ENCODE data around the gene TANGO2. TPM values are rescaled to one million over a fixed set of nuclear protein-coding genes. Genes with fewer than 3 reads are reported as not detected.

TANGO2 gene
- total RNA-seq, 2 donors from 2014 or later, result 34.3 to 40.1 TPM

DNA sequence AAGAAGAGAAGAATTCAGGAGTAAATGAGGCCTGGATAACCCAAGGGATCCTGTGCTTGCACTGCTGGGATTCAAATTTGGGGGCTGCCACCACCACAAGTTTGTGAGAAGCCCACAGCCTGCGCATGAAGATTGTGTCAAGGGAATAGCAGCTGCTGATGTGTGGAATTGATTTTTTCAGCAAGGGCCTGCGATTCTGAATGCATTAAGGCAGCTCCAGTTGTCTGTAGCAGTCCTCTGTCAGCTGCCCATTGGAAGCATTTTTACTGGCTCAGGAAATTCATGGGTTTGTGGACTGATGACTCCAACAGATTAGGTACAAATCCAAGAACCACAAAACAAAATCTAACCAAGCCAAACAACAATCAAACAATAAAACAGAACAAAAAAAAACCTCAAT, 18.3 kb upstream of the TANGO2 start:
- Histone ChIP-seq H3K36me3 (no peaks in the 10 kb centered on the region), H3K4me1 (replicated peaks) (peaks cover 3% of the 10 kb centered on the region), H3K9me3 (no peaks in the 10 kb centered on the region), H3K4me3 (no peak overlapping the region), H3K27me3 (replicated peaks; ENCODE audit: insufficient read depth) (no peaks in the 10 kb centered on the region), H3K27ac (peak overlapping the region; percentile 41 to 42)
- intact Hi-C loops (cut with DNase I), result no loop called here
- TF ChIP-seq POLR2AphosphoS5 (IDR thresholded peaks at IDR 0.05) (peak; percentile 11), POLR2A (IDR thresholded peaks at IDR 0.05) (no peak)
- no peak for DNase-seq (ENCODE audit: low spot score)
- WGBS, result 86% methylated on average over 2 of the region's 2 CpGs

DNA sequence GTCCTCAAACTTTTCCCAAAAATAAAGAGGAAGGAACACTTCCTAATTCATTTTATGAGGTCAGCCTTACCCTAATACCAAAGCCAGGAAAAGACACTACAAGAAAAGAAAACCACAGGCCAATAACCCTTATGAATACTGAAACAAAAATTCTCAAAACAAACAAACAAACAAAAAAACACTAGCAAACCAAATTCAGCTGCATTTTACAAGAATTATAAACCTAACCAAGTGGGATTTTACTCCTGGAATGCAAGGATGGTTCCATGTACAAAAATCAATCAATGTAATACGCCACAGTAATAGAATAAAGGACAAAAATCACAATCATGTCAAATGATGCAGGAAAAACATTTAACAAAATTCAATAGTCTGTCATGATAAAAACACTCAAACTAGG, 17.6 kb upstream of the TANGO2 start:
- intact Hi-C loops (cut with DNase I), result no loop called here
- TF ChIP-seq, protein P1, sequence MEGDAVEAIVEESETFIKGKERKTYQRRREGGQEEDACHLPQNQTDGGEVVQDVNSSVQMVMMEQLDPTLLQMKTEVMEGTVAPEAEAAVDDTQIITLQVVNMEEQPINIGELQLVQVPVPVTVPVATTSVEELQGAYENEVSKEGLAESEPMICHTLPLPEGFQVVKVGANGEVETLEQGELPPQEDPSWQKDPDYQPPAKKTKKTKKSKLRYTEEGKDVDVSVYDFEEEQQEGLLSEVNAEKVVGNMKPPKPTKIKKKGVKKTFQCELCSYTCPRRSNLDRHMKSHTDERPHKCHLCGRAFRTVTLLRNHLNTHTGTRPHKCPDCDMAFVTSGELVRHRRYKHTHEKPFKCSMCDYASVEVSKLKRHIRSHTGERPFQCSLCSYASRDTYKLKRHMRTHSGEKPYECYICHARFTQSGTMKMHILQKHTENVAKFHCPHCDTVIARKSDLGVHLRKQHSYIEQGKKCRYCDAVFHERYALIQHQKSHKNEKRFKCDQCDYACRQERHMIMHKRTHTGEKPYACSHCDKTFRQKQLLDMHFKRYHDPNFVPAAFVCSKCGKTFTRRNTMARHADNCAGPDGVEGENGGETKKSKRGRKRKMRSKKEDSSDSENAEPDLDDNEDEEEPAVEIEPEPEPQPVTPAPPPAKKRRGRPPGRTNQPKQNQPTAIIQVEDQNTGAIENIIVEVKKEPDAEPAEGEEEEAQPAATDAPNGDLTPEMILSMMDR (IDR thresholded peaks at IDR 0.05), result no peak
- TF ChIP-seq POLR2AphosphoS5 (IDR thresholded peaks at IDR 0.05) (no peak), POLR2A (IDR thresholded peaks at IDR 0.05) (no peak)

DNA sequence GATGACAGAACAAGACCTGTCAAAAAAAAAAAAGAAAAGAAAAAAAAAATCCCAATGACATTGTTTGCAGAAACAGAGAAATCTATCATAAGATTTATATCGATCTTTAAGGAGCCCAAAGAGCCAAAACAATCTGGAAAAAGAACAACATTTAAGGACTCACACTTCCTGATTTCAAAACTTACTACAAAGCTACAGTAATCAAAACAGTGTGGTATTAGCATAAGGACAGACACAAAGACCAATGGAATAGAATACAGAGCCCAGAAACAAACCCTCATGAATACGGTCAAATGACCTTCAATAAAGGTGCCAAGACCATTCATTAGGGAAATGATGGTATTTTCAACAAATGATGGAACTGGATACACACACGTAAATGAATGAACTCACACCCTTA, 16.4 kb upstream of the TANGO2 start:
- H3K36me3 ChIP-seq, result no peaks in the 10 kb centered on the region
- H3K27ac ChIP-seq, result no peak overlapping the region
- no peak for TF ChIP-seq POLR2AphosphoS5 (IDR thresholded peaks at IDR 0.05)
- TF ChIP-seq, protein P1 (IDR thresholded peaks at IDR 0.05), result no peak
- TF ChIP-seq POLR2A (IDR thresholded peaks at IDR 0.05), result no peak
- no peaks in the 10 kb centered on the region for H3K27me3 ChIP-seq (replicated peaks; ENCODE audit: insufficient read depth)
- peaks cover 3% of the 10 kb centered on the region for H3K4me1 ChIP-seq (replicated peaks)
- no peaks in the 10 kb centered on the region for H3K9me3 ChIP-seq
- no peak for DNase-seq (ENCODE audit: low spot score)
- no peak overlapping the region for H3K4me3 ChIP-seq
- intact Hi-C loops (cut with DNase I), result no loop called here
- WGBS, result 97% methylated on average over 3 of the region's 3 CpGs

More for the DNA sequence above, 17.6 kb upstream of the TANGO2 start:
- Histone ChIP-seq H3K27me3 (replicated peaks; ENCODE audit: insufficient read depth) (no peaks in the 10 kb centered on the region), H3K27ac (no peak overlapping the region), H3K4me3 (no peak overlapping the region), H3K9me3 (no peaks in the 10 kb centered on the region), H3K4me1 (replicated peaks) (peaks cover 3% of the 10 kb centered on the region), H3K36me3 (no peaks in the 10 kb centered on the region)
- DNase-seq (ENCODE audit: low spot score), result no peak
- 97% methylated on average over 1 of the region's 1 CpG for WGBS

- intact Hi-C loops (cut with DNase I), result no loop called here
- 88% methylated on average over 11 of the region's 11 CpGs for whole genome bisulfite sequencing
- Histone ChIP-seq H3K27ac (no peak overlapping the region), H3K9me3 (no peaks in the 10 kb centered on the region), H3K4me3 (no peak overlapping the region), H3K4me1 (replicated peaks) (no peaks in the 10 kb centered on the region), H3K36me3 (no peaks in the 10 kb centered on the region), H3K27me3 (replicated peaks; ENCODE audit: insufficient read depth) (no peaks in the 10 kb centered on the region)
- no peak for DNase-seq (ENCODE audit: low spot score)
- TF ChIP-seq POLR2A (IDR thresholded peaks at IDR 0.05) (no peak), POLR2AphosphoS5 (IDR thresholded peaks at IDR 0.05) (no peak)
- TF ChIP-seq, protein P1 (IDR thresholded peaks at IDR 0.05), result no peak
Measured at GRCh38 chr22:20008221-20008995, 12.5 kb upstream of the TANGO2 start.

GRCh38 chr22:20009018-20009491, 11.9 kb upstream of the TANGO2 start:
- no peaks in the 10 kb centered on the region for H3K4me1 ChIP-seq (replicated peaks)
- no peaks in the 10 kb centered on the region for H3K36me3 ChIP-seq
- H3K27me3 ChIP-seq (replicated peaks; ENCODE audit: insufficient read depth), result no peaks in the 10 kb centered on the region
- no peaks in the 10 kb centered on the region for H3K9me3 ChIP-seq
- 79% methylated on average over 9 of the region's 9 CpGs for WGBS
- no peak for DNase-seq (ENCODE audit: low spot score)
- intact Hi-C loops (cut with DNase I), result no loop called here
- no peak for TF ChIP-seq POLR2AphosphoS5 (IDR thresholded peaks at IDR 0.05)
- no peak for TF ChIP-seq POLR2A (IDR thresholded peaks at IDR 0.05)
- H3K27ac ChIP-seq, result no peak overlapping the region
- no peak overlapping the region for H3K4me3 ChIP-seq
